Activated CD8-positive, alpha-beta memory T cell treated with anti-CD3 and anti-CD28 coated beads for 48 hours (primary cell): ENCODE results near the gene MRGPRE.

Experiments used
- DNase-seq, 3 experiments: peaks; one replicate each; pipeline ENCODE4 v3.0.0-alpha.2; 2020; ENCODE audit warnings: low read depth in 2 of 3, low spot score in 2 of 3

Gene MRGPRE

DNA sequence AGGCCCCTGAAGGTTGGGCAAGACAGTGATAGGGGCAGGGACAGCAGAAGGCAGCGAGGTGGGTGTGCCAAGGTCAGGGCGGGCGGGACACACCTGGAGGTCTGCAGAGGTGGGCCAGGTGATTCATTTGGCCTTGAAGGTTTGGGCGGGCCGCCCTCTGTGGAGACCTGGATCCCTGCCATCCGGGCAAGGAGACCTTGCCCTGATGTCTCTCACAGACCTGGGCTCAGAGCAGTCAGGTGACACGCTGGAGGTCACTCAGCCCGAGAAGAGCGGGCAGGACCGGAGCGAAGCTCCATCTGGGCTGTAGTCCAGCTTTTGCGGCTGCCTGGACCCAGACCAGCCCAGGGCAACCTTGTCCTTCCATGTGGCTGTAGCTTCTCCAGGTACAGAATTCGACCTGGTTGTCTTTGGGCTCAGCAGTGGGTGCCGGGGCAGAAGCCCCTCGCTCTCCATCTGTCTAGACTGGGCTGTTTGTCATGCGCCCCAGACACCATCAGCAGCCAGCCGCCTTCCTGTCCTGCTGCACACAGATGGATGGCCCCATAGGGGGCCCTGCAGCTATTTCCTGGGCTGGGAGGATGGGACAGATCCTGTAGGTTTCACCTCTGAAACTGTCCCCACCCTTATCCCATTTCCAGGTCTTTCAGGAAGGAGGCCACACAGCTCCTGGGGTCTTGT is 16.7 kb downstream of the MRGPRE start:
- no peak for DNase-seq

DNA sequence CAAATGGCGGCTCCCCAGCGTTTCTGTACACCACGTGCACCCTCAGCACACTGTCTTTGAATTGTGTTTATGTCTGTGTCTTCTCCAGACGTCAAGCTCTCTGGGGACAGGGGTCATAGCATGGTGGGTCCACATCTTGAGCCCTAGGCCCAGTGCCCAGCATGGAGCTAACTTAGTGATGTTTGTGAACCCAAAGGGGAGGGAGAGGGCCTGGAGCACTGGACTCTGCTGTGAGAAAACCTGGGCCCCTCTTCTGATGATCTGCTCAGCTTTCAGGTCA is 17.9 kb downstream of the MRGPRE start:
- no peak for DNase-seq

DNA sequence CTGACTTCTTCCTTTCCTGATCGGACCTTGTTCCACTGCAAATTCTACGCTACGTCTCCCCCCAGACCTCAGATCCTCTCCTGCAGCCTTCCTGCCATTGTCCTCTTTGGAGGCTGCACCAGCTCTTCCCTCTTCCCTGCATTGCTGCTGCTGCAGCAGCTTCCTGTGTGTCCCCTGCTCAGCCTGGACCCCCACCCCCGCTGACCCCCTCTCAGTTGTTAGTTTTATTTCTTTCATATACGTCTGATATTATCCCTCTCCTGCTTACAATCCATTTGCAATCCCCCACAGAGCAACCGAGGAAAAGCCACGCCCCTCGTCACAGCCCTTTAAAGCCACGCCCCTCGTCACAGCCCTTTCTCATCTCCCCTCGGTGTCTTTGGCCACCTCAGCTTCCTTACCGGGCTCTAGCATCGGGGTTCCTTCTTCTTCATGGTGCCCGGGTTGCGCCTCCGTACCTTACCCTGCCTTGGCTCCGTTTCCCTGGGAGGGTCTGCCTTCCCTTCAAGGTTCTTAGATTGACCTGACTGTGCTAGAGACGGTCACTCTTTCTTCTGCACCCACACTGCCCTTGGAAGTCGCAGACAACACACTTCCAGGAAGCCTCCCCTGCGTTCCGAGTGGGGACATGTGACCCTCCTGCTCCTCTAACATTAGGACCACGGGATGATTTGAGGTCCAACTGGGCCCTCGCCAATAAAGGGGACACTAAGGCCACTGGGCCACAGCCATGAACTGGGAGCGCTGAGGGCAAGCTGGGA is 18.4 kb downstream of the MRGPRE start:
- DNase-seq = no peak

DNA sequence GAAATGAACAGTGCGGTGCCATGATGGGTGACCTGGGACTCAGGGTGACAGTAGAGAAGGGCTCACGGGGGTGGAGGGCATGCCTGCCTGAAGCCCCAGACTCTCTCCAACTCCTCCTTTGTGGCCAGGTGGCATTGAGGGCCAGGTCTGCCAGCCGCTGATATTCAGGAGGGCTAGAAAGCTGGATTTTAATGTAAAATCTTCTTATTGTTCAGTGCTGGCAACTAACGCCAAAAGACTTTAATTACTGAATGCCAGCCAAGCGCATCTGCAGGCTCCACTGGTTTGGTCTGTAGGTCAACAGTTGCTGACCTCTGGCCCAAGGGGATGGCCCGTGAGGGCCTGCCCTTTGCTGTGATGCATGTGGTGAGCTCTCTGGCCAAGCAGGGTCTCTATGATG is 23.9 kb downstream of the MRGPRE start:
- DNase-seq = no peak

DNA sequence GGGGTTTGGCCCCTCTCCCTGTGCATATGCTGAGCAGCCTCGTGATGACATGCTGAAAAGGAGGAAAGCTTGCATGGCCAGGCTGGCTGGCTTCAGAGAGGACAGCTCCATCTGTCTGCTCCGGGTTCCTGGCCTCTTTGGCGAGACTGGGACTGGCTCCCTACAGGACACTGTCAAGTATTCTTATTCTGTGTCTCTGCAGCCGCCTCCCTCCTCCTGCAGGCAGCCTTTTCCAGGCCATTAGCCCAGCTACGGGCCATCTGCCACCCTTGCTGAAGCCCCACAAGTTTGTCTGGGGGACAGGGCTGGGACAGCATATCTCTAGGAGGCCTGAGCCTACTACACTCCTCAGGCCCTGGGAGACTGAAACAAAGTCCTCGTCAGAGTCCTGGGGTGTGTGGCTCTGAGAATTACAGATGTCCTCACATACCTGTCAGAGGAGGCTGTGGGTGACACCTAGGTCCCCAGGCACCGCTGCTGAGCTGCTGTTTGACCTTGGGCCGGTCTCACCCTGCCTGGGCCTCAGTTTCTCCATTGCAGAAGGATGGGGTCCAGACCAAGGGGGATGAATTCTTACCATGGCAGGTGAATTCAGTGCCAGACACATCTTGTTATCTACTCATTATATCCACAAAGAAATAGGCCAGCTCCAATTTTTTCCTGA is 24.6 kb downstream of the MRGPRE start:
- DNase-seq = no peak

DNA sequence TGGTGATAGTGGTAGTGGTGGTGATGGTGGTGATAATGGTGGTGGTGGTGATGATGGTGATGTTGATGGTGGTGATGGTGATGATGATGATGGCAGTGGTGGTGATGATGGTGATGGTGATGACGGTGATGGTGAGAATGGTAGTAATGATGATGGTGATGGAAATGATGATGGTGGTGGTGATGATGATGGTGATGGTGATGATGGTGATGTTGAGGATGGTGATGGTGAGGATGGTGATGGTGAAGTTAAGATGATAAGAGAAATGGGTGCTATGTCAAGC is 25.4 kb downstream of the MRGPRE start:
- no peak for DNase-seq

DNA sequence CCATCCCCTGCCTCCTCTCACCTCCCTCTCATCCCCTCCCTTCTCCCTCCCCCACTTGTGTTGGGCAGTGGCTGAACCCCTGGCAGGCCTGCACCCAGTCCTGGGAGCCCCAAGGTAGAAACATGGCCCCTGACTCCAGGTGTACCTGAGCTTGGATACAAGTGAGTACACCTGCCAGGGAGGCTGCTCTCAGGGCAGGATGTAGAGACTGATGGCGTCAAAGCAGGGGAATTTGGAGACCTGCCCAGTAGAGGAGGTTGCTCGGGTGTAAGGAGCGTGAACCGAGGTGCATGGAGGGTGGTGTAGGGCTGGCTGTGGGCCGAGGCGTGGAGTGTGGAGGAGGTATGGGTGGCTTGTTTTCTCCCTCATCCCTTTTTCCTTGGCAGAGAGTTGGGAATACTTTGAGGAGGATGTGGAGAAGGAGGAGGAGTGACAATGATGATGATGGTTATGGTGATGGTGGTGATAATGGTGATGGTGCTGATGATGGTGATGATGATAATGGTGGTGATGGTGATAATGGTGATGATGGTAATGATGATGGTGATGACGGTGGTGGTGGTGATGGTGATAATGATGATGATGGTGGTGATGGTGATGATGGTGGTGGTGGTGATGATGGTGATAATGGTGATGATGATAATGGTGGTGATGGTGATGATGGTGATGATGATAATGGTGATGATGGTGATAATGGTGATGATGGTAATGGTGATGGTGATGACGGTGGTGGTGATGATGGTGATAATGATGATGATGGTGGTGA is 25.9 kb downstream of the MRGPRE start:
- no peak for DNase-seq

DNA sequence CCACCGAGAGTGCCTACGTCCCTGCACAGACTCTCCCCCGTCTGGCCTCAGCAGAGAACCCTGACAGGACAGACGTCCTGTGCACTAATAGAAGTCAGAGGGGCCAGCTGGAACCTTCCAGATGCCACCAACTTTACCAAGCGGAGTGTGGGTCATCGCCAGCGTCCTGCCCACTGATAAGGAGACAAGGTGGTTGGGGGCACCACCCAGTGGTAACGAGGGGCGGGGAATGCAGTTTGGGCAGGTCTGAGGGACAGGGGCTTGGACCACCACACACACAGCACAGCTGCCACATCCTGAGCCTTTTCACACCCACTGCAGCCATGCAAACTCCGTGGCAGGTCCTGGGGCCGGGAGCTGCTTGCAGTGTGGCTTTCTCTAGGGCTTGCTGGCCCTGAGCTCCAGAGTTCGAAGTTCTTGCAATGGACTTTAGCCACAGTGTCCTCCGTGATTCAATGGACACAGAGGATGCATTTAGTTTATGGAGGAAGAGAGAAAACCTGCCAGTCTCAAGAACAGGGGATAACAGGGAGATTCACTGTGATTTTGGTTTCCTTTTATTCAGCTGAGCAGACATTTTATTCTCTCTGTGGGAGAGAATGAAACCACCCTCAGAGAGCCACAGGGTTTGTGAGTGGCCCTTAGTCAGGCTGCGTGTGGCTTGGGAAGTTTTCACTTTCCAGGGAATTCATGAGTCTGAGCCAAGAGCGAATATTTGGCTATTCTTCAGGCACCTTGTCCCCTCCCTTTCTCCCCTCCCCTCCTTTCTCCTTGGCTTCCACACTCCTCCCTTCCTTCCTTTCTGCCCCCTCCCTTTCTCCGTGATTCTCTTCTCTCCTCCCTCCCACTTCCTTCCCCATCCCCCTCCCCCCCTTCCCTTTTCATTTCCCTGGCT is 26.7 kb downstream of the MRGPRE start:
- DNase-seq = no peak

DNA sequence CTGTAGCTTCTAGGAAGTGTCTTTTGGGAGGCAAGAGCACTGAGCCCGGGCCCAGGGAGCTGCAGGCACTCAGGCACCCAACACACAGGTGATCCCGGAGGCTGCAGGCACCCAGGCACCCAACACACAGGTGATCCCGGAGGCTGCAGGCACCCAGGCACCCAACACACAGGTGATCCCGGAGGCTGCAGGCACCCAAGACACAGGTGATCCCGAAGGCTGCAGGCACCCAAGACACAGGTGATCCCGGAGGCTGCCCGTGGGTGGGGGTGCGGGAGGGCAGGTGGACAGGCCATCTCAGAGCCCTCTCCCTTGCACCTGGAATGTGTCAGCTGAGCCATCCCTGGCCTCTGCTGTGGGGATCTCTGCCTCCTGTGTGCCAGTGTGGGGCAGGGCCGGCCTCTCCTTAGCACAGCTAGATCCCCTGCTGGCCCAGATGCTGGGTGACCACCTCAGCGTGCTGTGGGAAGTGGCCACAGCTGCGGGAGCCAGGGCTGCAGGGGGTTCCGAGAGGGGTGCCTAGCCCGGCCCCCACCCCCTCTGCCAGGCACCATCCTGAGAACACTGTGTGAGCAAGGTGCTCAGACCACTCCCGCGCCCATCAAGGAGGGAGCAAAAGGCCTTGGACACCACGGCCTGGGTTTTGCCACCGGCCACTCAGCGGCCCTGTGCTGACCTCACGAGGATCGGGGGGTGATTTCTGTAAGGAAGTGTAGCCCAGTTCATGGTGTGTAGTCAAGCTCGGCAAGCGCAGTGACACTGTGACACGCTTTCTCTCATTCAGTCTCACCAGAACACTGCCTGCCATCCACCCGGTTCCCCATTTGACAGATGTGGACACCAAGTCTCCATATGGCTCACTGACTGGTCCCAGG is 27.8 kb downstream of the MRGPRE start:
- no peak for DNase-seq

DNA sequence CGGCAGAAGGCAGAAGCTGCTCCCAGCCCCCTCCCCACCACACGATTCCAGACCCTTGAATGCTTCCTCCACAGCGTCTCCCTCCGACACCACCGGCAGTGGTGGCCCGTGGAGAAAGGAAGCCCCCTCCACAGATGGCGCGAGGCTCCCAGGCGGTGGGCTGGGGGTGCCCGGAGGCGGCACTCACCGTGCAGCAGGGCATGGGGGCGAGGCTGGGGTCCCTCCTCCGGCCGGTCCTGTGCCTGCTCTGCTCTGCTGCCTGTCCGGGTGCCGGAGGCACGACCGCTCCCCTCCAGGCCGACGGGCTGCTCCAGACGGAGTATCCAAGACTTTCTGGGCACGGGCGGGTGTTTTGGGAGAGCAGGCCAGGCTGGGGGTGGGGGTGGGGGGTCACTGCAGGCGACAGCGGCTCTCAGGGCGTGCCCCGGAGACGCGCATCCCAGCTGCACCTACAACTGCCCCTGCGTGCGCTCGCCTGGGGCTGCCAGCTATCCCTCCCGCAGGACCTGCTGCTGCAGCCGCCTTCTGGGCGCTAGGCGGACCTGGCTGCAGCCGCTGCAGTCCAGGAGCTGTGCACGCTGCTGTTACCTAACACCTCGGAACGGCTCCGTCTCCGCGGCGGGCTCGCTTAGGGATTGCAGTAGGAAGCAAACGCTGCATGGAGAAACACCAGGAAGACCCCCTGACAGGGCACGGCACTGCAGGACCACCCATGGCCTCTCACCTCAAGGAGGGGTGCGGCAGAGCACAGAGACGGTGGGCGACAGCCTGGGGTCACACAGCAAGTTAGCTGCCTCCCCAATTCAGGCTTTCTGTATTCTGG is 28.8 kb downstream of the MRGPRE start:
- no peak for DNase-seq

DNA sequence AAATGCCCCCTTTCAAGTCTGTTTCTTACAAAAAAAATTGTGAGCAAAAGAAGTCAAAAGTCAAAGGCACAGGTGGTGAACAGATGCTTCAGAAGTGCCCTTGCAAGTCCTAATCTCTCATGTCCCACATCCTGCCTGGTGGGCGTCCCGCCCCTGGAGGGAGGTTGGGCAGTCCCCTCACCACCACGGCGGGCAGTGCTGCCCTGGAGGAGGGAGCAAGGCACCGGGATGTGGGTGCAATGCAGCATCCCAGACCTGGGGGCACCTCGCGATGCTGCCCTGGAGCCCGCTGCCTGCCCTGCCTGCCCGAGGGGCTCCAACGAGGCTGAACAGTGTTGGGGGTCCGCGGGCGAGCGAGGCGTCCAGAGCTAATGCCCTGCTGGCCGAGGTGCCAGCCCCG is 29.5 kb downstream of the MRGPRE start:
- DNase-seq = no peak

DNA sequence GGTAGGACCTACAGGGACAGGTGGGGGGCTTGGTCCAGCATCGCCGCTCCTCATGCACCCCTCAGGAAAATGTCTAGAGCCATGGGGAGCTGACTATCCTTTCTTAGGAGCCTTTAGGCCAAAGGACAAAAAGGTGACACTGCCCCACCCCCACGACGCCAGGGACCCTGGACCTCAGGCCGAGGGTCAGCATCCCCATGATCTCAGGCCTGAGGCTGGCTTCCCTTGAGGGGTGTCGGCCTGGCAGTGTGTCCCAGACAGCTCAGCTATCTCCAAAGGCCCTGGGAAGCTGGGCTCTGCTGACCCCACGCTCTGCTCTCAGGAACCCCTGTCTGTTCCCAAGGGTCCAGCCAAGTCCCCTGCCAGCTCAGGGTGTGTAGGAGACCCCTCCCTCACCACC is 29.9 kb downstream of the MRGPRE start:
- DNase-seq = no peak

DNA sequence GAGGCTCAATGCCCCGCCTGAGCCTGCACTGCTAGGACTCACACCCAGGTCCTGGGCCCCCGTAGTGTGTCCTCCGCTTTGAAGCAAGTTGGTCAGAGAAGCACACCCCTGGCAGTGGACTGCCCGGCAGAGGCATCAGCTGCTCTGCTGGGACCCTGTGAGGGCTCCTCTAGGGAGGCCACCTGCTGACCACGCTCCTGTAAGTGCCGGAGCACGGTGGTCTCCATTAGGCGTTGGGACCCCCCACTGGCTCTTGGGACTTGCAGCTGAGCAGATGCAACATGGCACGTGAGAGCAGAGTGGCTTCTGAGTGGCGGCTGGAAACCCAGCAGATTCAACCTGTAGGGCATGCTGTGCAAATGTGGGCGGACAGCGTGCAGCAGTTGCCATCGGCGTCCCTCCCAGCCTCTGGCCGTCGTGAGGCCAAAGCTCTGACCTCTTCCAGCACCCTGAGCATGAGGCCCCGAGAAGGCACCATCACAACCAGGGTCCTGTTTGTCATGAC is 30.5 kb downstream of the MRGPRE start:
- no peak for DNase-seq

DNA sequence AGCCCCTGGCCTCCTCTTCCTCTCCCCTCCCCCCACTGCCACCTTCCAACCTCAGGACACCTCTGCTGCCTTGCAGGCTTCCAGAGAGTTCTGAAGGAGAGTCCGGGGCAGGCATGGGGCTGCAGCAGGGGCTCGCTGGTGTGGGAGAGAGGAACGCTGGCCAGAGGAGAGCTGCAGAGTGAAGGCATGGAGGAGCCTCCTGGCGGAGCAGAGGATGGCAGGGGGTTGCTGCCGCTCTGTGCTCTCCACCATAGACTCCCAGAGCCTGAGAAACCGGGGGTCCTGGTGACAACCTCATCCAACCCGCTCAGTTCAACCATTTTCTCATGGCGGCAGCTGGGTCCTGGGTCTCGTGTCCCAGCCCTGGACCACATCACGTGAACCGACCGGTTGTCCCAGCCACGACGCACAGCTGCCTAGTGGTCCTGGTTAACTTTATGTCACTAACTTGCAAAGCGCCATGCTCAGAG is 31.1 kb downstream of the MRGPRE start:
- DNase-seq = no peak

DNA sequence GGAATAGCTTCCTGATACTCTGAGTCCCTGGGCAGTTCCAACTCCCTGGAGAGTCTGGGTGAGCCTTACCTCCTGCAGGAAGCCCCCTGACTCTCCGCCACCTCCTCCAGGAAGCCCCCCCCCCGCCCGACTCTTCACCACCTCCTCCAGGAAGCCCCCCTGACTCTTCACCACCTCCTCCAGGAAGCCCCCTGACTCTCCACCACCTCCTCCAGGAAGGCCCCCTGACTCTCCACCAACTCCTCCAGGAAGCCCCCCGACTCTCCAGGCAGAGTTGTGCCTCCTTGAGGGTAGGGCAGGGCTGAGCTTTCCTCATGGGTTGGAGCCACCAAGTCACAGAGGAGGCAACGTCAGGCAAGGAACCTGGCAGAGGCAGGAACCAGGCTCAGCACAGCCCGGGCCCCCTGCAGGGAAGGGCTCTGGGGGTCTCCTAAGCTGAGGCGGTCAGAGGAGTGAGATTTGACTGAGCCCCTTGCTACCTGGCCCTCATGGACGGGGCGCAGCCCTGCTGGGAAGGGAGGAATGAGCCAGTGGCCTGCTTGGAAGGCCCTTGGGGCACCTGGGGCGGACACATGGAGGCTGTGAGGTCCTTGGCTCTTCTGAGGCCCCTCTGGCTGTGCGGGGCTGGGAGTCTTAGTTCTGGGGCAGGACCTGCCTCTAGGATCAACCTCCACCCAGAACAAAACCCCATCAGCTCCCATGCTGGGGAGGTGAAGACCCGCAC is 31.7 kb downstream of the MRGPRE start:
- DNase-seq = no peak

DNA sequence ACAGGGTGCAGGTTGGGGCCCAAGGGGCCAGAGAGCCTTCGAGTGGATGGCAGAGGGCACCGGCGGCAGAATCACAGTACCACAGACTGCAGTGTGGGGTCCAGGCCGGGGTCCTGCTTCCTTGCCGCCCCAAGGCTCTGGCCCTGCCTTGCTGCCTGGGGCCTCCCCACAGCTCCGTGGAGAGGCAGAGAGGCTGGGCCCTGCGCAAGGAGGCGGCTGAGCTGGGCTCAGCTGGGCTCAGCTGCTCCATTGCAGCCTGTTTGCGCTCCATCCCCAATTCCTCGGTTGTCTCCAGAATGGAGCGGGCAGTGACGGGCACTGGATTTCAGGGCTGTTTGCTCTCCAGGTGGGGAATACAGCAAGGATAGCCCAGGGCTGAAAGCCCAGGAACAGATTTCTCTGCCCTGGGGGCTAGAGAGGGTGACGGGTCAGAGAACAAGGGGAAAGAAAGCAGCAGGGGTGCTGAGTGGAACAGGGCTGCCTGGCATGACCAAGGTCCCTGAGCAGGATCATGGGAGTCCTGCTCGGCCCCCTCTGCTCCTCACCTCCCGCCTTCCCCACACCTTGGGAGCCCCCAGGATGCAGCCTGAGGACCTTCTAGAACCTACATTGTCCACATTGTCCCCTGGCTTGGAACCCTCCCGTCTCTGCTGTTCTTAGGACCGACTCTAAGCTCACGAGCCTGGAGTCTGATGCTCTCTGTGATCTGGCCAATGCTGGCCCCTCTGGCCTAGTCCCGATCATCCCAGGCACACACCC is 32.5 kb downstream of the MRGPRE start:
- DNase-seq = no peak

DNA sequence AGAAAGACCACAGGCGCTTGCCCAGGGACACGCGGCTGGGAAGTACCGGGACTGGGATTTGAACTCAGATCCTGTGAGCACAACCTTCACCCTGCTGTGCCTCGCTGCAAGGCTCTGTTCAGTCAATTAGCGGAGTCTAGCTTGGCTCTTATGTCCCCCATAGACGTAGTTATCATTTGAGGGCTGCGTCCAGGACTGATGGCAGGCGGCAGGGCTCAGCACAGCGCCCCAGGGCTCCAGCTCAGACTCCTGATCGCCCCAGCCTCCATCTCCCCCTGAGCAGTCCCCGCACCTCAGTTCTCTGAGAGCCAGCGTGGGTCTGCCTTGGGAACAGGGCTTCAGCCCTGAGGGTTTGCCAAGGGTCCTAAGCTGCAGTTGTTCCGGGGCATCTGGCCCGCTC is 33.4 kb downstream of the MRGPRE start:
- DNase-seq = no peak
